ENCODE results near the gene AEN. TPM values are rescaled to one million over a fixed set of nuclear protein-coding genes. Genes with fewer than 3 reads are reported as not detected.

AEN gene, protein sequence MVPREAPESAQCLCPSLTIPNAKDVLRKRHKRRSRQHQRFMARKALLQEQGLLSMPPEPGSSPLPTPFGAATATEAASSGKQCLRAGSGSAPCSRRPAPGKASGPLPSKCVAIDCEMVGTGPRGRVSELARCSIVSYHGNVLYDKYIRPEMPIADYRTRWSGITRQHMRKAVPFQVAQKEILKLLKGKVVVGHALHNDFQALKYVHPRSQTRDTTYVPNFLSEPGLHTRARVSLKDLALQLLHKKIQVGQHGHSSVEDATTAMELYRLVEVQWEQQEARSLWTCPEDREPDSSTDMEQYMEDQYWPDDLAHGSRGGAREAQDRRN
- 71.2 to 93.1 TPM (median 83.8 TPM) in 5 replicates for total RNA-seq (2022; extraction: Qiagen RNA extraction)

DNA sequence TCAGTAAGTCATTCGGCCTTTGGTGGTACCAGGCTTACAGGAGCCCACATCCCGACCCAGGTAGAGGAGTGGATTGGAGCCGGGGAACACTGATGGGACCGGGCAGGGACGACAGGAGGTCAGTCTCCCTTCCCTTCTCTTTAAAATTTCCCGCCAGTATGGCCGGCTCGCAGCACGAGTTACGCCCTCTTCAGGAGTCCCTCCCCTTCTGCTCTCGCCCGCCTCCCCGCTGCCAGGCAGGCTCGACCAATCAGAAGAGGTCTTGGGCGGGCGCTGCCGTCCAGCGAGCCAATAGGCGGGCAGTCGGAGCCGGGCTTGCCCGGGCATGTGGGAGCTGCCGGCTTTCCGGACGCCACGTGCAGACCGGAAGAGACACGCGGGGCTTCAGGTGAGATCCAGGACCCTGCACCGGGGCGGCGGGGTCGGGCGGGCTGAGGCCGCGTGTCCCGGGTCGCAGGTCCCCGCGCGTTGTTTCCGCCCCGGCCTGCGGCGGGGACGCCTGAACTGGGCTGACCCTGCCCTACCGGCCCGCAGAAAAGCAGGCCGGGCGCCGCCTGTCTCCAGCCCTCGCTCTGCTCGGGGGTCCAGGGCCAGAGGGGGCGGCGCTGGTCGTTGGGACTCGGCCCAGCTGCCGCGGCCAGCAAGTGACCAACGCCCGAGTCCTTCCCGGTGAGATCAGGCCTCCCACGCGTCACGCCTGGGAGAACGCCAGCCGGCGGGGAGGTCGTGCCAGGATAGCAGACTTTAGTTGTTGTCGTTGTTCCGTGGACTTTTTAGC, at the start of gene AEN:
Gene AEN (plus strand): TSS at position 346 of the 778 bp plus-strand sequence. CDS start 4,870 bp downstream, outside the sequence.

DNA sequence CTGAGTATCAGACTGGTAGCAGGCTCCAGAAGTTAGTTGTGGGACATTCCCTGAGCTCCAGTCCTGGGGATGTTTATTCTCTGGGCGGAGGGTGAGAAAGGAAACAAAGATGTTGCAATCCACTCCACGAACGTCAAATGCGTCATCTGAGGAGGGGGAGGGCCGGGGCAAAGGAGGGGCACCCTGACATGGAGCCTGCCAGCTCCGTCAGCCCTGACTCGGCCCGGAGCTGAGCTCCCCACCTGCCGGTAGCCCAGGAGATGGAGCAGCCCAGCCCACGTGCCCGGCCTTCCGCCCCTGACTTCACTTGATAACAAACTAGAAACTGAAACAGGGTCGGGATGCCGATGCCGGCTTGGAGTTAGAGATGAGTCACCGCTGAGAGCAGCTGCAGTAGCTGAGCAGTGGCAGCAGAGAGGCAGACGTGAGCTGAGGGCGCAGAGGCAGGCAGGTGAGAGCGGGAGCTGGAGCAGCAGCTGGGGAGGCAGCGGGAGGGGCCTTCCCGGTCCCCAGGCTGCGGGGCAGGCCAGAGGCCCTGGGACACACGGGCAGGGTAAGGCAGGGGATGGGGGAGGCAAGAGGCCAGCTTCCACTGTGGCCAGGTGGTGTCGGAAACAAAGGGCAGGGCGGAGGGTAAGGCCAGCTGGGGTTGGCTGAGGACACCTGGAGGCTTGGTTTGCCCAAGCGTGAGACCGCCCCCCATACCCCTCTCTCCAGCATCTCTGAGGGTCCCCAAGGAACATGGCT, 17.7 kb downstream of the AEN start, which contains the start of gene ISG20:
Gene ISG20 (plus strand): TSS at position 391 of the 747 bp plus-strand sequence. CDS start 351 bp downstream, at position 742.

Other genes with a start within 250 kb of the AEN start
- gene MRPL46, start 154.0 kb upstream of the AEN start, total RNA-seq (2022; extraction: Qiagen RNA extraction): 51.7 to 62.9 TPM (median 57.8 TPM) in 5 replicates
- 82.0 to 127 TPM (median 115 TPM) in 5 replicates for gene MRPS11, start 153.6 kb upstream of the AEN start, total RNA-seq (2022; extraction: Qiagen RNA extraction)
- gene DET1, start 74.7 kb upstream of the AEN start, total RNA-seq (2022; extraction: Qiagen RNA extraction): 5.5 to 6.6 TPM (median 5.9 TPM) in 5 replicates
- 33.0 to 44.6 TPM (median 38.2 TPM) in 5 replicates for gene ISG20, start 17.7 kb downstream of the AEN start, total RNA-seq (2022; extraction: Qiagen RNA extraction)
- 0.51 to 1.2 TPM (median 0.93 TPM) in 5 replicates for gene ACAN, start 182.1 kb downstream of the AEN start, total RNA-seq (2022; extraction: Qiagen RNA extraction)

Data from A549 treated with Hydrocortisone at 1 μM for 4 hours (cell line).